Left renal cortex interstitium (tissue), 4 donors: ENCODE measurements around the gene PHYHIPL. TPM values are rescaled to one million over a fixed set of nuclear protein-coding genes. Genes with fewer than 3 reads are reported as not detected.
"Not testable (repeated sequence)": the region's sequence is repeated elsewhere in the genome, so short reads cannot be mapped to it uniquely, and the experiment has no call there.

Experiments used
- DNase-seq, 4 donors: peaks; one replicate each; pipeline ENCODE4 v3.0.0-alpha.2; 2013; ENCODE audit warnings: low read depth in 4 of 4, low spot score in 2 of 4, missing footprints in 1 of 4
- polyA plus RNA-seq, 4 donors: library from polyadenylated mRNA; unstranded; fragments of 120-200 nt; gene quantifications; one replicate each; pipeline ENCODE4 v1.2.1, GENCODE V29; 2013; ENCODE audit not compliant: insufficient read length in 4 of 4

The PHYHIPL gene
- polyA plus RNA-seq, 4 donors: 11.9 to 20.1 (median 17.8) TPM

- no peak for DNase-seq
Measured at GRCh38 chr10:59181668-59182067, 5.2 kb downstream of the PHYHIPL start.

- no peak for DNase-seq
Measured at GRCh38 chr10:59190332-59190731, 13.9 kb downstream of the PHYHIPL start.

GRCh38 chr10:59206204-59206720, 29.8 kb downstream of the PHYHIPL start:
- no peak for DNase-seq

GRCh38 chr10:59212301-59212798, 35.9 kb downstream of the PHYHIPL start:
- no peak for DNase-seq

- DNase-seq: no peak
Measured at GRCh38 chr10:59214160-59214559, 37.7 kb downstream of the PHYHIPL start.

- no peak for DNase-seq
Measured at GRCh38 chr10:59216178-59216869, 39.9 kb downstream of the PHYHIPL start.

GRCh38 chr10:59222788-59223187, 46.3 kb downstream of the PHYHIPL start:
- DNase-seq: no peak

GRCh38 chr10:59223597-59223996, 47.2 kb downstream of the PHYHIPL start:
- not testable (repeated sequence) for DNase-seq

- DNase-seq: no peak
Measured at GRCh38 chr10:59225211-59225610, 48.8 kb downstream of the PHYHIPL start.

GRCh38 chr10:59227136-59227673, 50.8 kb downstream of the PHYHIPL start:
- DNase-seq: no peak

- no peak for DNase-seq
Measured at GRCh38 chr10:59229441-59229840, 53.0 kb downstream of the PHYHIPL start.

- no peak for DNase-seq
Measured at GRCh38 chr10:59234194-59234593, 57.8 kb downstream of the PHYHIPL start.

GRCh38 chr10:59234816-59235429, 58.5 kb downstream of the PHYHIPL start:
- DNase-seq: peak in 1 of 4 donors; percentile 17

- DNase-seq: no peak
Measured at GRCh38 chr10:59236064-59236697, 59.7 kb downstream of the PHYHIPL start.

- no peak for DNase-seq
Measured at GRCh38 chr10:59237775-59238174, 61.3 kb downstream of the PHYHIPL start.

GRCh38 chr10:59239108-59239507, 62.7 kb downstream of the PHYHIPL start:
- DNase-seq: not testable (repeated sequence)

GRCh38 chr10:59240582-59241183, 64.2 kb downstream of the PHYHIPL start:
- peak; percentile 11 to 32 (median 24) for DNase-seq

- DNase-seq: no peak
Measured at GRCh38 chr10:59242057-59242456, 65.6 kb downstream of the PHYHIPL start.

GRCh38 chr10:59242991-59243390, 66.5 kb downstream of the PHYHIPL start:
- no peak for DNase-seq

- no peak for DNase-seq
Measured at GRCh38 chr10:59243611-59244195, 67.3 kb downstream of the PHYHIPL start.
